HFFc6 (cell line): ENCODE measurements around the gene RRP1B. TPM values are rescaled to one million over a fixed set of nuclear protein-coding genes. Genes with fewer than 3 reads are reported as not detected.
A peak's percentile ranks its signal among the peaks of the same experiment; 100 is the strongest.
"Not testable (repeated sequence)": the region's sequence is repeated elsewhere in the genome, so short reads cannot be mapped to it uniquely, and the experiment has no call there.

Experiments used
- DNase-seq: peaks from one replicate; pipeline ENCODE4 v3.0.0-alpha.2; 2018
- H3K27ac Mint-ChIP-seq: 2 replicates; pipeline ENCODE4 v1.8.0; 2020; ENCODE audit warnings: mild to moderate bottlenecking, mixed read lengths
- H3K27me3 Mint-ChIP-seq: 2 replicates; pipeline ENCODE4 v1.8.0; 2021; ENCODE audit warnings: mild to moderate bottlenecking, moderate library complexity, mixed read lengths; ENCODE audit not compliant: insufficient read depth
- H3K36me3 Mint-ChIP-seq: 2 replicates; pipeline ENCODE4 v1.8.0; 2021; ENCODE audit warnings: low read depth, mixed read lengths
- H3K4me1 Mint-ChIP-seq: 2 replicates; pipeline ENCODE4 v1.8.0; 2020; ENCODE audit warnings: low read depth, mixed read lengths
- H3K4me3 Mint-ChIP-seq: 2 replicates; pipeline ENCODE4 v1.8.0; 2020; ENCODE audit warnings: mild to moderate bottlenecking, moderate library complexity, mixed read lengths
- H3K9me3 Mint-ChIP-seq: 2 replicates; pipeline ENCODE4 v1.8.0; 2020; ENCODE audit warnings: mild to moderate bottlenecking, mixed read lengths
- total RNA-seq, 6 experiments: library from RNA; stranded (reverse); fragmentation: NEBNext Ultra II Directional; extraction: Animal tissue kit (Norgen Biotek cat#: 25700); gene quantifications; 2 replicates in 1 of 6; 3 replicates in 5 of 6; pipeline ENCODE4 v1.2.3, GENCODE V29; 2021
- TF ChIP-seq, protein P1 (sequence below): fragments of 200-600 bp; sonication (generic); IDR thresholded peaks from 2 replicates; pipeline ENCODE4 v1.5.0; 2021; ENCODE audit warnings: antibody characterized with exemption, mild to moderate bottlenecking

Gene RRP1B
- total RNA-seq, 6 experiments from 2014 or later: 26.9 to 34.4 (median 27.6) TPM

DNA sequence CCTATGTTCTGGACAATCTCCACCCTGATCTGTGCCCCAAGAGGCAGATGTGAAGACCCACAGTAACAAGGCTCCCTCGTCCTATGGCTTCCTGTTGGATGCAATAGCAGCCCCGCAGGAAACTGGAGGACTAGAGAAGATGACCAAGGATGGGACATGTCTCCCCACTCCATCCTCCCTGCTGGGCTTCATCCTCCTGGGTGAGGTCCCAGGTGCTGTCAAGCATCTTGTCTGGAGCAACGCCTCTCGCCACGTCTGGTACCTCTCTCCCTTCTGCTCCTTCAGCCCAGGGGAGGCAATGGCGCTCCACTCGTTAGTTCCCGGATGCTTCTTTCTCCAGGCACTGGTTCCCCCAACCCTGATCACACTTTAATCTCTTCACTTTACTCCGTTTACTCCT, 11.2 kb upstream of the RRP1B start:
- H3K9me3 Mint-ChIP-seq: no peaks in the 10 kb centered on the region
- no peaks in the 10 kb centered on the region for H3K36me3 Mint-ChIP-seq
- DNase-seq: no peak
- TF ChIP-seq, protein P1, sequence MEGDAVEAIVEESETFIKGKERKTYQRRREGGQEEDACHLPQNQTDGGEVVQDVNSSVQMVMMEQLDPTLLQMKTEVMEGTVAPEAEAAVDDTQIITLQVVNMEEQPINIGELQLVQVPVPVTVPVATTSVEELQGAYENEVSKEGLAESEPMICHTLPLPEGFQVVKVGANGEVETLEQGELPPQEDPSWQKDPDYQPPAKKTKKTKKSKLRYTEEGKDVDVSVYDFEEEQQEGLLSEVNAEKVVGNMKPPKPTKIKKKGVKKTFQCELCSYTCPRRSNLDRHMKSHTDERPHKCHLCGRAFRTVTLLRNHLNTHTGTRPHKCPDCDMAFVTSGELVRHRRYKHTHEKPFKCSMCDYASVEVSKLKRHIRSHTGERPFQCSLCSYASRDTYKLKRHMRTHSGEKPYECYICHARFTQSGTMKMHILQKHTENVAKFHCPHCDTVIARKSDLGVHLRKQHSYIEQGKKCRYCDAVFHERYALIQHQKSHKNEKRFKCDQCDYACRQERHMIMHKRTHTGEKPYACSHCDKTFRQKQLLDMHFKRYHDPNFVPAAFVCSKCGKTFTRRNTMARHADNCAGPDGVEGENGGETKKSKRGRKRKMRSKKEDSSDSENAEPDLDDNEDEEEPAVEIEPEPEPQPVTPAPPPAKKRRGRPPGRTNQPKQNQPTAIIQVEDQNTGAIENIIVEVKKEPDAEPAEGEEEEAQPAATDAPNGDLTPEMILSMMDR: no peak
- H3K27me3 Mint-ChIP-seq: peaks cover 4% of the 10 kb centered on the region
- no peak overlapping the region for H3K27ac Mint-ChIP-seq
- peaks cover 29% of the 10 kb centered on the region for H3K4me1 Mint-ChIP-seq
- no peak overlapping the region for H3K4me3 Mint-ChIP-seq

DNA sequence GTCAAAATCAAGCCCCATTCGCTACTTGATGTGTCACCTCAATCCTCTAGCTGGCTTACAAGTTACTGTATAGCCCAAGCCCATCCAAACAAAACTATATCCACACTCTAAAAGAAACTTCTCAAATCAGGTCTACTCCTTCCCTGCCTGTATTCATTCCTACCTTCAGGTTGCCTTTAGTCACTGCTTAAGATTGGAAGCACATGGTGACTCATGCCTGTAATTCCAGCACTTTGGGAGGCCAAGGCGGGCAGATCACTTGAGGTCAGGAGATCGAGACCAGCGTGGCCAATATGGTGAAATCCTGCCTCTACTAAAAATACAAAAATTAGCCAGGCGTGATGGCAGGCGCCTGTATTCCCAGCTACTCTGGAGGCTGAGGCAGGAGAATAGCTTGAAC, 7.4 kb upstream of the RRP1B start:
- H3K36me3 Mint-ChIP-seq, H3K9me3 Mint-ChIP-seq, H3K27ac Mint-ChIP-seq, H3K4me3 Mint-ChIP-seq, H3K27me3 Mint-ChIP-seq, DNase-seq: not testable (repeated sequence)
- H3K4me1 Mint-ChIP-seq: peaks cover 20% of the 10 kb centered on the region

DNA sequence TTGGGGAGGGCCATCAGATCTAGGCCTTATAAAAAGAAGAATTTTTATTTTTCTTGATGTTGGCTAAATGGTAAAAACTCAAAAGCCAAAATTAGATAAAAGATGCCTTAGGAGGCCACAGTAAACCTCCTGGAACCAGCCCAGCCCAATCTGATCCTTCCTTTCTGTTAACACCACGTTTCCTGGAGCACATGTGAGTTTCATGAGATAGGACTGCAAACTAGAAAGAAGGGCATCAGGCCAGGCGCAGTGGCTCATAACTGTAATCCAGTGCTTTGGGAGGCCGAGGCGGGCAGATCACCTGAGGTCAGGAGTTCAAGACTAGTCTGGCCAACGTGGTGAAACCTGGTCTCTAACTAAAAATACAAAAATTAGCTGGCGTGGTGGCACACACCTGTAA, 6.7 kb upstream of the RRP1B start:
- TF ChIP-seq, protein P1: no peak
- no peaks in the 10 kb centered on the region for H3K9me3 Mint-ChIP-seq
- H3K4me1 Mint-ChIP-seq: peaks cover 20% of the 10 kb centered on the region
- no peak overlapping the region for H3K4me3 Mint-ChIP-seq
- no peak for DNase-seq
- peaks cover 4% of the 10 kb centered on the region for H3K27me3 Mint-ChIP-seq
- no peak overlapping the region for H3K27ac Mint-ChIP-seq
- no peaks in the 10 kb centered on the region for H3K36me3 Mint-ChIP-seq

DNA sequence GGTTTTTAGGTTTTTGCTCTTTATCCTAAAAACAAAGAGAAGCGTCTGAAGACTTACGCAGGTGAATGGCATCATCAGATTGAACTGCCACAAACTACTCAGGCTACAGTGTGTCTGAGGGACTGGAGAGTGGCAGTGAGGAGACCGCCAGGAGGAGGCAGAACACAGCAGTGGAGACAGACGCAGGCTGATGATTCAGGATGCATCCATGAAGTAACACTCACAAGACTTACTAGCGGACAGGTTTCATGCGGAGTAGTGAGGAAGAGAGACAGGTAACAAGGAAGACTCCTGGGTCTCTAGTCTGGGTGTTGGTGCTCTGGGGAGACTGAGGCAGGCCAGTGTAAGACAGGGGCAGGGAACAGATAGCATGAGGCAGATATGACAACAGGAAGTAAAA, 5.7 kb upstream of the RRP1B start:
- TF ChIP-seq, protein P1: no peak
- Mint-ChIP-seq H3K36me3 (no peaks in the 10 kb centered on the region), H3K4me3 (no peak overlapping the region), H3K9me3 (no peaks in the 10 kb centered on the region), H3K27ac (no peak overlapping the region), H3K4me1 (peaks cover 20% of the 10 kb centered on the region), H3K27me3 (peaks cover 2% of the 10 kb centered on the region)
- DNase-seq: no peak

DNA sequence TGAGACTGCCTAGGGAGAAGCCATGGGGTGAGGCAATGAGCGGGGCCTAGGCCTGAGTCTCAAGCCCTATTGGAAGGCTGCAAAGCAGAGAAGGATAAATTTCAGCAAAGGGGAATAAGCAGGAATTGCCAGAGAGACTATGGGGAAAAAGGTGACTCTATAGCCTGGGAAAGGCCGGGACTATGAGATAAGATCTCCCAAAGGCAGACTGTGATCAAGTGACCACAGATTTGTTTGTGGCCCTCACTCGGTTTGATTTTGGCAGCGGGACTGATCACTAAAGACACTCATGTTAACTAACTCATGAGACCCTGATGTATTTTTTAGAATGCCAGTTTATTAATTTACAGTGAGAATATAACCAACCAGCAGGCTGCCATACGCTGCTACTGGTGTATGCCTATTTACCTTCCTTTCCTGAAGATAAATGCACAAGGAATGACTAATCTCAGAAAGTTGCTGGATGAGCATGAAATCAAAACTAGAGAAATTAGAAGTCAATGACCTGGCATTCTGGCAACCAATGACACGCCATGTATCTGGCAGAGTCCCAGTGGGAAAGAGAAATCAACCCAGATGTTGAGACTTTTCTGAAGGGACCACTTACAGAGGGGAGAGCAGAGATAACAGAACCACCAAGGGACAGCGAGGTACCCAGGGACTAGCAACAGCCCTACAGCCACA, 4.4 kb upstream of the RRP1B start:
- Mint-ChIP-seq H3K9me3 (no peaks in the 10 kb centered on the region), H3K36me3 (no peaks in the 10 kb centered on the region), H3K27ac (peak overlapping the region; percentile 84)

More for the DNA sequence above, 4.4 kb upstream of the RRP1B start:
- peak; percentile 79 for DNase-seq
- H3K4me3 Mint-ChIP-seq: no peak overlapping the region
- H3K4me1 Mint-ChIP-seq: peaks cover 21% of the 10 kb centered on the region
- TF ChIP-seq, protein P1: no peak
- H3K27me3 Mint-ChIP-seq: no peaks in the 10 kb centered on the region
